ENCODE data around the gene COL23A1. TPM values are rescaled to one million over a fixed set of nuclear protein-coding genes. Genes with fewer than 3 reads are reported as not detected.

The COL23A1 gene
- polyA plus RNA-seq, 1 donor (not counting 4 experiments of a cell fraction or from before 2014, with no cell fraction given): not detected

DNA sequence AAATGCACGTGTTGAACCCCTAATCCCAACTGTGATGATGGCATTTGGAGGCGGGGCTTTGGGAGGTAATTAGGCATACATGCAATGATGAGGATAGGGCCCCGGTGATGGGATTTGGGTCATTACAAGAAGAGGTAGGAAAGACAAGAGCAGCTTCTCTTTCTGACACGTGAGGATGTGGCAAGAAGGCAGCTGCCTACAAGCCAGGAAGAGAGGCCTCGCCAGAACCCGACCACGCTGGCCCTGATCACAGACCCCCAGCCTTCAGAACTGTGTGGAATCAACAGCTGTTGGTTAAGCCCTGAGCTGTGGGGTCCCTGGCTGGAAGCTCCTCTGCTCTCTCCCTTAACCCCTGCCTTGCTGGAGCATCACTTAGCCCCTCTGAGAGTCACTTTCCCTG lies 57.5 kb downstream of the COL23A1 start:
- no peak overlapping the region for H3K4me3 ChIP-seq (ENCODE audit: control insufficient read depth in 2 of 3, extremely low read depth in 1 of 3, insufficient read depth in 2 of 3, low read depth in 1 of 3, low read length in 3 of 3)
- DNase-seq (ENCODE audit: low read depth, low spot score): no peak
- dilution Hi-C loops (cut with MboI; ENCODE audit: extremely low pct_ligation_motif_present, low sequenced_read_pairs): no loop called here
- H3K27ac ChIP-seq (ENCODE audit: control insufficient read depth, insufficient read depth, low read length): no peak overlapping the region
- no peaks in the 10 kb centered on the region for H3K9me1 ChIP-seq (ENCODE audit: control insufficient read depth, extremely low read depth, insufficient read depth, low read length)
- H4K20me1 ChIP-seq (ENCODE audit: control insufficient read depth, extremely low read depth, insufficient read depth, low read length): no peaks in the 10 kb centered on the region
- no peaks in the 10 kb centered on the region for H3K36me3 ChIP-seq (ENCODE audit: control insufficient read depth in 2 of 2, extremely low read depth in 1 of 2, insufficient read depth in 2 of 2, low read length in 2 of 2)
- H3K4me1 ChIP-seq (ENCODE audit: control insufficient read depth, extremely low read depth, insufficient read depth, low read length): no peaks in the 10 kb centered on the region
- no peak overlapping the region for H2AFZ ChIP-seq (ENCODE audit: control insufficient read depth, low read length)
- no peaks in the 10 kb centered on the region for H3K27me3 ChIP-seq (ENCODE audit: control insufficient read depth, extremely low read depth, insufficient read depth, low read length)
- FAIRE-seq: no peak
- H3K9me3 ChIP-seq (ENCODE audit: control insufficient read depth, low read depth, low read length): no peaks in the 10 kb centered on the region
- H3K4me2 ChIP-seq (ENCODE audit: control insufficient read depth, extremely low read depth, insufficient read depth, low read depth, low read length): no peak overlapping the region
- TF ChIP-seq EZH2 (IDR thresholded peaks at IDR 0.05; ENCODE audit: low read length): no peak
- TF ChIP-seq, protein P1, sequence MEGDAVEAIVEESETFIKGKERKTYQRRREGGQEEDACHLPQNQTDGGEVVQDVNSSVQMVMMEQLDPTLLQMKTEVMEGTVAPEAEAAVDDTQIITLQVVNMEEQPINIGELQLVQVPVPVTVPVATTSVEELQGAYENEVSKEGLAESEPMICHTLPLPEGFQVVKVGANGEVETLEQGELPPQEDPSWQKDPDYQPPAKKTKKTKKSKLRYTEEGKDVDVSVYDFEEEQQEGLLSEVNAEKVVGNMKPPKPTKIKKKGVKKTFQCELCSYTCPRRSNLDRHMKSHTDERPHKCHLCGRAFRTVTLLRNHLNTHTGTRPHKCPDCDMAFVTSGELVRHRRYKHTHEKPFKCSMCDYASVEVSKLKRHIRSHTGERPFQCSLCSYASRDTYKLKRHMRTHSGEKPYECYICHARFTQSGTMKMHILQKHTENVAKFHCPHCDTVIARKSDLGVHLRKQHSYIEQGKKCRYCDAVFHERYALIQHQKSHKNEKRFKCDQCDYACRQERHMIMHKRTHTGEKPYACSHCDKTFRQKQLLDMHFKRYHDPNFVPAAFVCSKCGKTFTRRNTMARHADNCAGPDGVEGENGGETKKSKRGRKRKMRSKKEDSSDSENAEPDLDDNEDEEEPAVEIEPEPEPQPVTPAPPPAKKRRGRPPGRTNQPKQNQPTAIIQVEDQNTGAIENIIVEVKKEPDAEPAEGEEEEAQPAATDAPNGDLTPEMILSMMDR (optimal IDR thresholded peaks at IDR 0.05 in 1 of 3, IDR thresholded peaks at IDR 0.05 in 1 of 3, conservative IDR thresholded peaks at IDR 0.05 in 1 of 3; ENCODE audit: extremely low read depth in 1 of 3, insufficient read depth in 2 of 3, low read length in 3 of 3): no peak
- no peaks in the 10 kb centered on the region for H3K79me2 ChIP-seq (ENCODE audit: control insufficient read depth, insufficient read depth, low read length)
- no peak overlapping the region for H3K9ac ChIP-seq (ENCODE audit: control insufficient read depth, extremely low read depth, insufficient read depth, low read length)

DNA sequence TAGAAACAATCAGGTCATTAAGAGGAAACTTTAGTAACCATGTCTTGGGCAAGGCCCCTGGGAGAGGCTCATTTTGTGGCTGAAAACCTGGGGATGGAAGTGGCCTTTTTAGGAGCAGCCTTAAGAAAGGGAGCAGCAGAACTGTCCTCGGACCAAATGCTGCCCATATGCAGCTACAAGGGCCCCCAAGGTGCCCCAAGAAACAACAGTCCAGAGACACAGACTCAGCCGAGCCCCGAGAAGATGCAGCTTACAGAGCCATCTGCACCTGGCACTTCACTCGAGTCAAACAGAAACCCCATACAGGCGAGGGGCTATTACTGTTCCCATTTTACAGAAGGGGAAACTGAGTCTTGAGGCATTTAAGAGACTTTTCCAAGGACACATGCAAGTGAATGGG lies 58.0 kb downstream of the COL23A1 start:
- Histone ChIP-seq H4K20me1 (ENCODE audit: control insufficient read depth, extremely low read depth, insufficient read depth, low read length) (no peaks in the 10 kb centered on the region), H3K27ac (ENCODE audit: control insufficient read depth, insufficient read depth, low read length) (no peak overlapping the region), H3K4me3 (ENCODE audit: control insufficient read depth in 2 of 3, extremely low read depth in 1 of 3, insufficient read depth in 2 of 3, low read depth in 1 of 3, low read length in 3 of 3) (no peak overlapping the region), H3K79me2 (ENCODE audit: control insufficient read depth, insufficient read depth, low read length) (no peaks in the 10 kb centered on the region), H3K36me3 (ENCODE audit: control insufficient read depth in 2 of 2, extremely low read depth in 1 of 2, insufficient read depth in 2 of 2, low read length in 2 of 2) (no peaks in the 10 kb centered on the region), H3K27me3 (ENCODE audit: control insufficient read depth, extremely low read depth, insufficient read depth, low read length) (no peaks in the 10 kb centered on the region), H3K9me1 (ENCODE audit: control insufficient read depth, extremely low read depth, insufficient read depth, low read length) (no peaks in the 10 kb centered on the region), H3K4me1 (ENCODE audit: control insufficient read depth, extremely low read depth, insufficient read depth, low read length) (peaks cover 3% of the 10 kb centered on the region), H2AFZ (ENCODE audit: control insufficient read depth, low read length) (no peak overlapping the region), H3K9me3 (ENCODE audit: control insufficient read depth, low read depth, low read length) (no peaks in the 10 kb centered on the region), H3K4me2 (ENCODE audit: control insufficient read depth, extremely low read depth, insufficient read depth, low read depth, low read length) (no peak overlapping the region), H3K9ac (ENCODE audit: control insufficient read depth, extremely low read depth, insufficient read depth, low read length) (no peak overlapping the region)
- DNase-seq (ENCODE audit: low read depth, low spot score) (no peak), FAIRE-seq (no peak)
- TF ChIP-seq, protein P1 (optimal IDR thresholded peaks at IDR 0.05 in 1 of 3, IDR thresholded peaks at IDR 0.05 in 1 of 3, conservative IDR thresholded peaks at IDR 0.05 in 1 of 3; ENCODE audit: extremely low read depth in 1 of 3, insufficient read depth in 2 of 3, low read length in 3 of 3): no peak
- no peak for TF ChIP-seq EZH2 (IDR thresholded peaks at IDR 0.05; ENCODE audit: low read length)
- dilution Hi-C loops (cut with MboI; ENCODE audit: extremely low pct_ligation_motif_present, low sequenced_read_pairs): no loop called here
